ENCODE results near the gene ATRX.
"Not testable (repeated sequence)": the region's sequence is repeated elsewhere in the genome, so short reads cannot be mapped to it uniquely, and the experiment has no call there.

The ATRX gene

GRCh38 chrX:77733342-77733741, 52.7 kb downstream of the ATRX start:
- no peak for DNase-seq

- no peak for DNase-seq
These were observed 54.1 kb downstream of the ATRX start for GRCh38 chrX:77731821-77732419.

- not testable (repeated sequence) for DNase-seq
These were observed 59.9 kb downstream of the ATRX start for GRCh38 chrX:77726095-77726494.

GRCh38 chrX:77723681-77724080, 62.3 kb downstream of the ATRX start:
- no peak for DNase-seq

- DNase-seq, result no peak
These were observed 66.6 kb downstream of the ATRX start for GRCh38 chrX:77719388-77719787.

- DNase-seq, result no peak
These were observed 81.1 kb downstream of the ATRX start for GRCh38 chrX:77704881-77705280.

GRCh38 chrX:77698242-77698641, 87.8 kb downstream of the ATRX start:
- no peak for DNase-seq

- no peak for DNase-seq
These were observed 91.5 kb downstream of the ATRX start for GRCh38 chrX:77694491-77694890.

- no peak for DNase-seq
These were observed 92.4 kb downstream of the ATRX start for GRCh38 chrX:77693594-77693993.

- no peak for DNase-seq
These were observed 94.1 kb downstream of the ATRX start for GRCh38 chrX:77691916-77692315.

- DNase-seq, result no peak
These were observed 96.6 kb downstream of the ATRX start for GRCh38 chrX:77689376-77689775.

GRCh38 chrX:77685683-77686082, 100.3 kb downstream of the ATRX start:
- not testable (repeated sequence) for DNase-seq

- DNase-seq, result no peak
These were observed 106.9 kb downstream of the ATRX start for GRCh38 chrX:77679144-77679543.

- no peak for DNase-seq
These were observed 110.0 kb downstream of the ATRX start for GRCh38 chrX:77675986-77676385.

GRCh38 chrX:77668391-77669237, 117.4 kb downstream of the ATRX start:
- peak in 1 of 2 donors; percentile 0 for DNase-seq

- DNase-seq, result no peak
These were observed 127.1 kb downstream of the ATRX start for GRCh38 chrX:77658886-77659285.

GRCh38 chrX:77652095-77652494, 133.9 kb downstream of the ATRX start:
- DNase-seq, result no peak

GRCh38 chrX:77640702-77641101, 145.3 kb downstream of the ATRX start:
- no peak for DNase-seq

- no peak for DNase-seq
These were observed 146.2 kb downstream of the ATRX start for GRCh38 chrX:77639820-77640219.

- DNase-seq, result no peak
These were observed 147.6 kb downstream of the ATRX start for GRCh38 chrX:77638397-77638796.

- DNase-seq, result no peak
These were observed 150.6 kb downstream of the ATRX start for GRCh38 chrX:77635373-77635772.

GRCh38 chrX:77628294-77629025, 157.6 kb downstream of the ATRX start:
- DNase-seq, result peak in 1 of 2 donors; percentile 1

- no peak for DNase-seq
These were observed 163.3 kb downstream of the ATRX start for GRCh38 chrX:77622672-77623071.

GRCh38 chrX:77622233-77622632, 163.8 kb downstream of the ATRX start:
- no peak for DNase-seq
